ENCODE measurements around the gene ATP8A2. TPM values are rescaled to one million over a fixed set of nuclear protein-coding genes. Genes with fewer than 3 reads are reported as not detected.

The ATP8A2 gene
- total and polyA plus RNA-seq, 12 donors: under 0.01 to 0.18 (median 0.10) TPM; not detected in 3

DNA sequence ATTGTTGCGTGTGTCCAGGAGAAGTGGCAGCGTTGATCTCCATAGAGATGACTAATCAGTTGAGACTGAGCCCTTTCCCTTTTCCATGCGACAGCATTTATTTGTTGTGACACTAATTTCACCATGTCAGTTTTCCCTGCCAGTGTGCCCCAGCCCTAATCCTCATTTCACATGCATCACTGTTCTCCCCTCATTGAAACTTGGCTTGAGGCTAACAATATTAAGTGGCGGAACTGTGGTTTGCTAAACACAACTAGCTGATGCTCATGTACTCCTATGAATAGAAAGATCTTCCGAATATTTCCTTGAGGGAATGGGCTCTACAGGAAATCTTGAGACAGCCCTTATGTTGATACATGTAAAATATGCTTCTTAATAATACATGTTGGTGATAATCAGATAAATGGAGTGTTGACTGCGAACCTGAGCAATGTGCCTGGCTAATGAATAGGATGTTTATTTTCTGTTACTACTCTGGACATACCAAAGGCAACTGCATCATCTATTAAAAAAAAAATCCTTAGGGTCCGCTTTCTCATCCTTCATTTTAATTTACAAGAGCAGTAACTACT lies 258.6 kb downstream of the ATP8A2 start:
- DNase-seq: no peak
- Histone ChIP-seq H3K4me1 (no peaks in the 10 kb centered on the region), H3K27ac (no peak overlapping the region), H3K9me3 (peaks cover 0 to 11% (median 0%) of the 10 kb centered on the region in 11 donors), H3K4me3 (no peak overlapping the region), H3K27me3 (peaks cover 0 to 15% (median 0%) of the 10 kb centered on the region in 7 donors), H3K36me3 (no peaks in the 10 kb centered on the region)
- no peak for ATAC-seq
- TF ChIP-seq, protein P1, sequence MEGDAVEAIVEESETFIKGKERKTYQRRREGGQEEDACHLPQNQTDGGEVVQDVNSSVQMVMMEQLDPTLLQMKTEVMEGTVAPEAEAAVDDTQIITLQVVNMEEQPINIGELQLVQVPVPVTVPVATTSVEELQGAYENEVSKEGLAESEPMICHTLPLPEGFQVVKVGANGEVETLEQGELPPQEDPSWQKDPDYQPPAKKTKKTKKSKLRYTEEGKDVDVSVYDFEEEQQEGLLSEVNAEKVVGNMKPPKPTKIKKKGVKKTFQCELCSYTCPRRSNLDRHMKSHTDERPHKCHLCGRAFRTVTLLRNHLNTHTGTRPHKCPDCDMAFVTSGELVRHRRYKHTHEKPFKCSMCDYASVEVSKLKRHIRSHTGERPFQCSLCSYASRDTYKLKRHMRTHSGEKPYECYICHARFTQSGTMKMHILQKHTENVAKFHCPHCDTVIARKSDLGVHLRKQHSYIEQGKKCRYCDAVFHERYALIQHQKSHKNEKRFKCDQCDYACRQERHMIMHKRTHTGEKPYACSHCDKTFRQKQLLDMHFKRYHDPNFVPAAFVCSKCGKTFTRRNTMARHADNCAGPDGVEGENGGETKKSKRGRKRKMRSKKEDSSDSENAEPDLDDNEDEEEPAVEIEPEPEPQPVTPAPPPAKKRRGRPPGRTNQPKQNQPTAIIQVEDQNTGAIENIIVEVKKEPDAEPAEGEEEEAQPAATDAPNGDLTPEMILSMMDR (IDR thresholded peaks at IDR 0.05): no peak
- intact Hi-C loops (cut with DNase I): no loop called here
- WGBS, 2 donors: 87 to 93% methylated on average over 7 of the region's 7 CpGs

DNA sequence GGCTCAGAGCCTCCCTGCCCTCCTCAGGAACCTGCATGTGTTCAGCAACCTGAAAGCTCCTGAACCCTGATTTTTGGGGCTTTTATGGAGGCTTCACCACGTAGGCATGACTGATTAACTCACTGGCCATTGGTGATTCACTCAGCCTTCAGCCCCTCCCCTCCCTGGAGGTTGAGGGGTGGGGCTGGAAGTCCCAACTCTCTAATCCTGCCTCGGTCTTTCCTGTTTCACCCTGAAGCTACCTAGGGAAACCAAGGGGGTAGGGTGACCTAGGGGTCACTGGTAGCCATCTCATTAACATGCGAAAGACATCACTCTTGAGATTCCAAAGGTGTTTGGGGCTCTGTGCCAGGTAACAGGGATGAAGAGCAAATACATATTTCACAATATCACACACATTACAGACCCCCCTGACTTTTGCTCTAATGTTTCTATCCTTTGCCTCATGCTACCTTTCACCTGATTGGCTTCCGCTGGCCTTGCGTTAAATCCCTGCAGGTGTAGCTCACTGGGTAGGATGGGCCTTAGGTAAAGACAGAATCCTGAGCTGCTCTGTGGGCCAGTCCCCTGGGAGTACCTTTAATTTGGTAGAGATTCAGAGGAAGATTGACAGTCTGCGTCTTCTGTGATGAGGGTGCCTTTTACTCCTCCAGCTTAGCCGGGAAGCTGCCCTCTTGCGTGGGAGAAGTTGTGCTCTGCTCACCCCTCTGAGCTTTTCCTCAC lies 260.6 kb downstream of the ATP8A2 start:
- H3K4me1 ChIP-seq: no peaks in the 10 kb centered on the region
- no peak for DNase-seq
- peaks cover 0 to 18% (median 0%) of the 10 kb centered on the region in 7 donors for H3K27me3 ChIP-seq
- TF ChIP-seq, protein P1 (IDR thresholded peaks at IDR 0.05): no peak
- intact Hi-C loops (cut with DNase I): no loop called here
- H3K4me3 ChIP-seq: no peak overlapping the region
- H3K27ac ChIP-seq: no peak overlapping the region
- no peaks in the 10 kb centered on the region for H3K36me3 ChIP-seq
- ATAC-seq: no peak
- 71 to 72% methylated on average over 8 of the region's 8 CpGs for WGBS, 2 donors
- no peaks in the 10 kb centered on the region for H3K9me3 ChIP-seq

DNA sequence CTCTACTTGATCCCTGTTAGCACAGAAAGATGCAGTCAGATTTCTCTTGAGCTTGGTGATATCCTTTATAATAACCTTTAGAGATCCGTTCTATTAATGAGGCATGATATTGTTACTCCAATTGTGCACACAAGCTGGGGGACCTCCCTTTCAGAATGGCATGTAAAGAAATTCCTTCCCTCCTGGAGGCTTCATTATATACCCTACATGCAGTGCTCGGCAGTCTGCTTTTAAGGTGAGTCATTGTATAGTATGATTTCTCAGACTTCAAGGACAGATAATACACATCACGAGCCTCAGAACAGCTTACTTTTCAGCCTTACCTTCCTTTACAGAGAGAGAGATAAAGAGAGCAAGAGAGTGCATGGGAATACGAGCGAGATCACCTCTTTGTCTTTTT lies 261.3 kb downstream of the ATP8A2 start:
- WGBS, 2 donors: 59 to 78% methylated on average over 5 of the region's 5 CpGs

DNA sequence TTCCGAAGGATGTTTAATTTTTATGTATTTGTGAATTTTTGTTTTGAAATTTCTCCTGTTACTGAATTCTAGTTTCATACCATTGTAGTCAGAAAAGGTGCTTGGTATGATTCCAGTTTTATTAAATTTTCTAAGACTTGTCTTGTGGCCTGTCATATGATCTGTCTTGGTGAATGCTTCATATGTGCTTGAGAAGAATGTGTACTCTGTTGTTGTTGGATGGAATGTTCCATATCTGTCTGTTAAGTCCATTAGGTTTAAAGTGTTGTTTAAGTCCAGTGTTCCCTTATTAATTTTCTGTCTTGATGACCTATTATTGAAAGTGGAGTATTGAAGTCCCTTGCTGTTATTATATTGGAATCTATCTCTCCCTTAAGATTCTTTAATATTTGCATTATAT lies 273.9 kb downstream of the ATP8A2 start:
- H3K27me3 ChIP-seq: no peaks in the 10 kb centered on the region
- DNase-seq (no peak), ATAC-seq (no peak)
- TF ChIP-seq, protein P1 (IDR thresholded peaks at IDR 0.05): no peak
- H3K27ac ChIP-seq: no peak overlapping the region
- no peaks in the 10 kb centered on the region for H3K4me1 ChIP-seq
- no peak overlapping the region for H3K4me3 ChIP-seq
- 88 to 96% methylated on average over 1 of the region's 1 CpG for WGBS, 2 donors
- intact Hi-C loops (cut with DNase I): no loop called here
- peaks cover 0 to 39% (median 7%) of the 10 kb centered on the region in 11 donors for H3K9me3 ChIP-seq
- H3K36me3 ChIP-seq: no peaks in the 10 kb centered on the region

More for the DNA sequence above, 261.3 kb downstream of the ATP8A2 start:
- DNase-seq (no peak), ATAC-seq (no peak)
- TF ChIP-seq, protein P1 (IDR thresholded peaks at IDR 0.05): no peak
- H3K36me3 ChIP-seq: no peaks in the 10 kb centered on the region
- no peak overlapping the region for H3K27ac ChIP-seq
- intact Hi-C loops (cut with DNase I): no loop called here
- H3K4me1 ChIP-seq: no peaks in the 10 kb centered on the region
- H3K4me3 ChIP-seq: no peak overlapping the region
- peaks cover 0 to 18% (median 0%) of the 10 kb centered on the region in 7 donors for H3K27me3 ChIP-seq
- no peaks in the 10 kb centered on the region for H3K9me3 ChIP-seq
